Stimulated activated CD4-positive, alpha-beta T cell treated with anti-CD3 and anti-CD28 coated beads, Interleukin-15, amount 100 ng/mL, for 1 hour (primary cell): Measurements from ENCODE around the gene CHKB.

ENCODE experiments used
- DNase-seq, 2 donors: peaks; one replicate each; pipeline ENCODE4 v3.0.0-alpha.2; 2020; ENCODE audit warnings: low read depth in 1 of 2, low spot score in 1 of 2

The CHKB gene

GRCh38 chr22:50600538-50600937 lies 17.9 kb upstream of the CHKB start, which contains the start of gene MAPK8IP2:
Gene MAPK8IP2, plus strand, starts transcription at chr22:50600793. Its CDS starts 26 bp downstream, at chr22:50600819.
- DNase-seq, result no peak

- peak in 1 of 2 donors; percentile 52 for DNase-seq
Observed at GRCh38 chr22:50599816-50600455, 17.3 kb upstream of the CHKB start.

DNA sequence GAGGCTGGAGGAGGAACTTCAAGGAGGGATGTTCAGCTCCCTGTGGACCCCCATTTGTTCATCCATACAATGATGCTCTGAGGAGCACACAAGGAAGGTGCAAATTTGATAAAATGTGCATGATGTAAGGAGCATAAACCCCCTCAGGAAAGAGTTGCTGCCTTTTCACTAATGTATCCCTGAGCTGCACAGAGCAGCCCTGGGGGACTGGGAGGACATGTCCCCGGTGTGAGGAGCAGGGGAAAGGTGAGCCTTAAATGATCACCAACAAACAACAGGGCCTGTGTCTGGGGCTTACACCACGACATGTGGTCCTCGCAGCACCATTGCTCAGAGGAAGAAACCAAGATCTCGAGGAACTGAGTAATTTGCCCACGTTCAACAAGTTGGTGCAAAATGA lies 14.4 kb upstream of the CHKB start:
- no peak for DNase-seq

- no peak for DNase-seq
Observed at GRCh38 chr22:50595189-50595588, 12.5 kb upstream of the CHKB start.

GRCh38 chr22:50587407-50587806 lies 4.8 kb upstream of the CHKB start:
- no peak for DNase-seq

DNA sequence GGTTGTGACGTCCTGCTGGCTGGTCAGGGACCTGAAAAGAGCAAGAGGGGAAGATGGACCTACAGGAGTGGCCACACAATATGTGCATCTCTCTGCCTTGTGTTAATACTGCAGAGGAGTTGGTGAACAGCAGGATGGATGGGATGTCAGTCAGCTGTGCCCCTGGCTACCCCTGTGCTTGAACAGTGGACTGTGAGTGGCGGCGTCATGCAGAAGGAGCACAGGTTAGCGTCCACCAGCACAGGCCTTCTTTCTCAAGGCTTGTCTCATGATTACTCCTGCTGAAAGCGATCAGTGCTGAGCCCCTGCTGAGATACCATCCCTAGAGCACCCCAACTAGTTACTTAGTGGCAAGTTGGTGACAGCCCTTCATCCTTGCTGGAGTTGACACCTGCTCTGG lies 3.8 kb upstream of the CHKB start:
- no peak for DNase-seq

- DNase-seq, result no peak
Observed at GRCh38 chr22:50585781-50586180, 3.1 kb upstream of the CHKB start.

- no peak for DNase-seq
Observed at GRCh38 chr22:50585238-50585637, 2.6 kb upstream of the CHKB start.

- DNase-seq, result no peak
Observed at GRCh38 chr22:50584106-50585096, 1.8 kb upstream of the CHKB start.

DNA sequence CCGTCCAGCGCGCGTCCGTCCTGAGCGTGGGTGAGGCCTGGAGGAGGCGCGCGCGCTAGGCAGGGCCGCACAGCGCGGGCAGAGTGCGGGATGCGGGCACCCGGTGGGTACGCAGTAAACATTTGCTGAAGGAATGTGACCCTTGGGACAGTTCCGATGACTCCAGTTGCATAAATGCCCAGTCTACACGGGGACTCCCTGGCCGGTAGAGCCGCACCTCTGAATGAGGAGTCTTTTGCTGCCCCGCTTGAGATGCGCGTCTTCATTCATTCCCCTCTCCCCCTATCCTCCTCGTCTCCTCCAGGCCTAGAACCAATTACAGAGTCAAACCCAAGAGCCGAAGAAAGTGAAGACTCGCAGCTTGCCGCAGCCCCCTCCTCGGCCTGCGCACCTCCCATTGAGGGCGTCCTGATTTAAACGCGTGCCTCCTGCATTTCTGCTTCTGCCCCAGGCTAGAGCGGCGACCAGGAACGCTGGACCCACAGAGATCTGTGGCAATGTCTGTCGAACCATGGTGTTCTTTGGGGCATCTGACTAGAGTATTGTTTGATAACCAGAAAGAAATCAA lies 729 bp upstream of the CHKB start:
- DNase-seq, result no peak

GRCh38 chr22:50581950-50582492 lies 628 bp downstream of the CHKB start:
- DNase-seq, result no peak

- no peak for DNase-seq
Observed at GRCh38 chr22:50581031-50581949, 1.4 kb downstream of the CHKB start.

DNA sequence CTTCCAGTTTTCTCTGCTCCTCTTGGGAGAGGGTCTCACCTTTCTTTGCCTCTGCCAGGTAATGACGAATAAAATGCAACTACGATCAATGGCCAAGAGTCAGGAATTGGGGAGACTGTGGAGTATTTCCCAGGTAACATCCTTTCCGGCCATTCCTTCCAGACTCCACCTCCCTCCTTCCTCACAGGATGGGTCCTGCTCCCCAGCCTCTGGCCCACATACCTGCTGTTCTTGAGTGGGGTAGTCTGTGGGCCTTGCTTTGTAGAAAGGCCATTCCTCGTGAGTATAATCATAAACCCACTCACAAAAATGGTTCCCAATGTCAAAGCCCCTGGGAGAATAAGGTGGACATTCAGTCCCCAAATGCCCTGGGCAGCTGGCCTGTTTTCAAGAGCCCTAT lies 2.9 kb downstream of the CHKB start:
- DNase-seq, result no peak

- DNase-seq, result no peak
Observed at GRCh38 chr22:50578776-50579310, 3.8 kb downstream of the CHKB start.

- DNase-seq, result no peak
Observed at GRCh38 chr22:50577987-50578775, 4.5 kb downstream of the CHKB start, which contains the start of gene CPT1B. Gene CPT1B, minus strand, starts transcription at chr22:50578427. Its CDS starts 512 bp downstream, at chr22:50577915.

DNA sequence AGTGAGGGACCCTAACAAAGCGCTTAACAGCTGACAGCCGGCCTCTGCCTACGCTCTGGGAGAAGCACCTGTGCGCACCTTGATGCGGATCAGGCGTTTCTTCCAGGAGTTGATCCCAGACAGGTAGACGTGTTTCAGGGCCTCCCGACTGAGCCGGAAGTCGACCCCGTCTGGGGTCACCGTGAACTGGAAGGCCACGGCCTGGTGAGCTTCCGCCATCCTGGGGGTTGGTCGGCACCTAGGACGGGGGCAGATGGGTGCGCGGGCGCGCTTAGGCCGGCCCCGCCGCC lies 5.0 kb downstream of the CHKB start:
- no peak for DNase-seq

DNA sequence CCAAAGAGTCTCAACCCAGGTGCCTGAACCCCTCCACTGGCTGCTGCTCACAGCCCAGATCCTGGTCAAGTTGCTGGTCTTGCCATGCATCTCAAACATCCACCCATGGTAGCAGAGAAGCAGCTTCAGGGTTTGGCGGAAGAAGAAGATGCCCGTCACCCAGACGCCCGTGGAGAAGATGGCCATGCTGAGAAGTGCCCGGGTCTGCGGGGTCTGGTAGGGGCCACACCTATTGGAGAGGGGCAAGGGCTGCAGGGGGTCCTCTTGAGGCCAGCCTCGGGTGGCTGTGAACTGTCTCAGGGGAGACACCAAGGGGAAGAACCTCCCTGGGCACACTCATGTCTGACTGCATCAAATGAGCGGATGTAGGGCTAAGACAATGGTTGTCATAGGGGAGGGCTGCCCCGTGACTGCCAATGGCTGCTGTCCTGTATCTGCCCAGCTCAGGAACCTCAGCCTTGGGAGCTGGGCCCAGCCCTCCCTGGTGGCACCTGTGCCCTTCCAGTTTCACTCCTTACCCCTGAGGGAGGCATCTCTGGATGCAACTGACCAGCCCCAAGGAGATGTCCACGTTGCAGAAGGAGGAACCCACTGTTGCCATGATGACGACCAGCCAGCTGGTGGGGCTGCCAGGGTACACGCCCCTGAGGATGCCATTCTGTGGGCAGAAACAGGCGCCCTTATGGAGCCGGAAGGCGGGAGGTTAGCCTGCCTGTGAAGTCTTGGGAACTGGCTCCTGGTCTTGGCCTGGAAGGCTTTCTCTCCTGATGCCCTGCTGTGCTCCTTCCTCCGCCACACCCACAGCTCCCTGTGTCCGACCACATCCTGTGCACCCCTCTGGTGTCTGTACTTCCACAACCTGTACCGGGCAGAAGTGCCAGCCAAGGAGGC lies 5.6 kb downstream of the CHKB start:
- no peak for DNase-seq

- DNase-seq, result no peak
Observed at GRCh38 chr22:50576070-50576469, 6.6 kb downstream of the CHKB start.
